ENCODE data around the gene KIR3DL2.
"Not testable (repeated sequence)": the region's sequence is repeated elsewhere in the genome, so short reads cannot be mapped to it uniquely, and the experiment has no call there.

KIR3DL2 gene

GRCh38 chr19:54850061-54850640, at the start of gene KIR3DL2:
TSS of gene KIR3DL2 (plus strand) at chr19:54850443. CDS start at chr19:54850476, 33 bp downstream.
- not testable (repeated sequence) for DNase-seq (ENCODE audit: low read depth)

- DNase-seq (ENCODE audit: low read depth) = no peak
These were observed 46.8 kb upstream of the KIR3DL2 start, which contains the start of gene KIR2DL4 for GRCh38 chr19:54803410-54803809. TSS of gene KIR2DL4 (plus strand) at chr19:54803610. CDS start at chr19:54803652, 42 bp downstream.

- no peak for DNase-seq (ENCODE audit: low read depth)
These were observed 46.1 kb upstream of the KIR3DL2 start for GRCh38 chr19:54804101-54804500.

GRCh38 chr19:54804571-54804970, 45.7 kb upstream of the KIR3DL2 start:
- no peak for DNase-seq (ENCODE audit: low read depth)

GRCh38 chr19:54805665-54806515, 44.4 kb upstream of the KIR3DL2 start:
- DNase-seq (ENCODE audit: low read depth) = no peak

GRCh38 chr19:54806516-54806838, 43.8 kb upstream of the KIR3DL2 start:
- no peak for DNase-seq (ENCODE audit: low read depth)

- not testable (repeated sequence) for DNase-seq (ENCODE audit: low read depth)
These were observed 35.7 kb upstream of the KIR3DL2 start for GRCh38 chr19:54814571-54814970.

- DNase-seq (ENCODE audit: low read depth) = not testable (repeated sequence)
These were observed 34.0 kb upstream of the KIR3DL2 start, which contains the start of gene KIR3DL1 for GRCh38 chr19:54816251-54816650. TSS of gene KIR3DL1 (plus strand) at chr19:54816468.

- no peak for DNase-seq (ENCODE audit: low read depth)
These were observed 32.3 kb upstream of the KIR3DL2 start for GRCh38 chr19:54817670-54818536.

GRCh38 chr19:54824416-54824815, 25.8 kb upstream of the KIR3DL2 start:
- not testable (repeated sequence) for DNase-seq (ENCODE audit: low read depth)

GRCh38 chr19:54825326-54825725, 24.9 kb upstream of the KIR3DL2 start:
- not testable (repeated sequence) for DNase-seq (ENCODE audit: low read depth)

- DNase-seq (ENCODE audit: low read depth) = not testable (repeated sequence)
These were observed 22.2 kb upstream of the KIR3DL2 start for GRCh38 chr19:54828064-54828463.

- not testable (repeated sequence) for DNase-seq (ENCODE audit: low read depth)
These were observed 17.7 kb upstream of the KIR3DL2 start, which contains the start of gene KIR2DS4 for GRCh38 chr19:54832496-54832895. TSS of gene KIR2DS4 (plus strand) at chr19:54832676.

- DNase-seq (ENCODE audit: low read depth) = not testable (repeated sequence)
These were observed 15.1 kb upstream of the KIR3DL2 start for GRCh38 chr19:54835126-54835525.

GRCh38 chr19:54837522-54837921, 12.7 kb upstream of the KIR3DL2 start:
- DNase-seq (ENCODE audit: low read depth) = not testable (repeated sequence)

GRCh38 chr19:54843171-54843570, 7.1 kb upstream of the KIR3DL2 start:
- DNase-seq (ENCODE audit: low read depth) = not testable (repeated sequence)

GRCh38 chr19:54850930-54851329, 687 bp downstream of the KIR3DL2 start:
- DNase-seq (ENCODE audit: low read depth) = no peak

- no peak for DNase-seq (ENCODE audit: low read depth)
These were observed 1.1 kb downstream of the KIR3DL2 start for GRCh38 chr19:54851353-54851752.

- not testable (repeated sequence) for DNase-seq (ENCODE audit: low read depth)
These were observed 5.0 kb downstream of the KIR3DL2 start for GRCh38 chr19:54855241-54855640.

- not testable (repeated sequence) for DNase-seq (ENCODE audit: low read depth)
These were observed 8.2 kb downstream of the KIR3DL2 start for GRCh38 chr19:54858476-54858875.

- not testable (repeated sequence) for DNase-seq (ENCODE audit: low read depth)
These were observed 9.2 kb downstream of the KIR3DL2 start for GRCh38 chr19:54859421-54859820.

GRCh38 chr19:54863459-54863858, 13.2 kb downstream of the KIR3DL2 start:
- not testable (repeated sequence) for DNase-seq (ENCODE audit: low read depth)
